ENCODE measurements around the gene ANKS1B. TPM values are rescaled to one million over a fixed set of nuclear protein-coding genes. Genes with fewer than 3 reads are reported as not detected.

Gene ANKS1B
- total RNA-seq, 1 experiment from 2014 or later, result 0.54 TPM

DNA sequence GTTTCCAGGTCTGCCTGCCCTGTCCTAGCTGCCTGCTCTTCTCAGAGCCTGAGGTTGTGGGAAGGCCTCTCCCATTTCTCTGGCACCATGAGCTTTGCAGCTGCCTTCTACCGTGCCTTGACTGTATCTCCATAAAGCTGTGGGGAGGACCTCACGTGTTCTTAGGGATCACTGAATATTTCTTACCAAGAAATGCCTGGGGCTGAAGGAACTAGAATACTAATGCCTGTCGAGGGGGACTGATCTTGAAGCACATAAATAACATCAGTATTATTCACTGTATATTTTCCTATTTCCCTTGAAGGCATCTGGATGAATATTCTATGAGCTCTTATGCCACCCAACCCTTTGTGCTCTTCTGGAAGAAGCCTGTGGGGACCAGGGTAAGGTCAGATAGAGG is 1236.3 kb downstream of the ANKS1B start:
- no peak overlapping the region for H3K9ac ChIP-seq (ENCODE audit: low read length)
- ChIA-PET RAD21 (ENCODE audit: low non-redundant PET in 1 of 2, low total read pairs in 2 of 2, uncharacterized antibody in 2 of 2, unreplicated experiment in 2 of 2) (no interaction called here), POLR2A (no interaction called here), CTCF (no interaction called here)
- H3K4me3 ChIP-seq (replicated peaks in 1 of 2; ENCODE audit: low read depth in 1 of 2, low read length in 2 of 2), result no peak overlapping the region
- DNase-seq (ENCODE audit: low read depth, low spot score), result no peak
- no peak overlapping the region for H2AFZ ChIP-seq (ENCODE audit: low read depth, low read length, poor library complexity, severe bottlenecking)
- H3K36me3 ChIP-seq (ENCODE audit: control insufficient read depth in 1 of 2, insufficient read depth in 2 of 2, low read length in 2 of 2), result no peaks in the 10 kb centered on the region
- TF ChIP-seq EZH2phosphoT487 (IDR thresholded peaks at IDR 0.05; ENCODE audit: borderline replicate concordance) (no peak), YY1 (IDR thresholded peaks at IDR 0.05; ENCODE audit: extremely low read depth, insufficient replicate concordance, low read depth, low read length) (no peak)
- no peaks in the 10 kb centered on the region for H3K9me2 ChIP-seq (ENCODE audit: insufficient read depth)
- no peak overlapping the region for H3K4me2 ChIP-seq (ENCODE audit: low read length)
- H3K27me3 ChIP-seq (ENCODE audit: insufficient read depth, low read length), result peaks cover 9% of the 10 kb centered on the region; the same call in 1 of the 2 replicates
- no peaks in the 10 kb centered on the region for H4K20me1 ChIP-seq (ENCODE audit: insufficient read depth)
- H3K4me1 ChIP-seq (ENCODE audit: control insufficient read depth in 1 of 2, insufficient read depth in 2 of 2, low read length in 2 of 2), result no peaks in the 10 kb centered on the region
- no TSS peak for BruUV-seq (replicated peaks)
- no peak overlapping the region for H3K27ac ChIP-seq (ENCODE audit: low read depth, low read length)
- intact Hi-C loops (cut with micrococcal nuclease), result no loop called here
- no peaks in the 10 kb centered on the region for H3K79me2 ChIP-seq (ENCODE audit: insufficient read depth, low read length)
- no peaks in the 10 kb centered on the region for H3K9me3 ChIP-seq (ENCODE audit: control insufficient read depth in 1 of 2, insufficient read depth in 1 of 2, low read depth in 1 of 2, low read length in 2 of 2)
- no peak for ATAC-seq

DNA sequence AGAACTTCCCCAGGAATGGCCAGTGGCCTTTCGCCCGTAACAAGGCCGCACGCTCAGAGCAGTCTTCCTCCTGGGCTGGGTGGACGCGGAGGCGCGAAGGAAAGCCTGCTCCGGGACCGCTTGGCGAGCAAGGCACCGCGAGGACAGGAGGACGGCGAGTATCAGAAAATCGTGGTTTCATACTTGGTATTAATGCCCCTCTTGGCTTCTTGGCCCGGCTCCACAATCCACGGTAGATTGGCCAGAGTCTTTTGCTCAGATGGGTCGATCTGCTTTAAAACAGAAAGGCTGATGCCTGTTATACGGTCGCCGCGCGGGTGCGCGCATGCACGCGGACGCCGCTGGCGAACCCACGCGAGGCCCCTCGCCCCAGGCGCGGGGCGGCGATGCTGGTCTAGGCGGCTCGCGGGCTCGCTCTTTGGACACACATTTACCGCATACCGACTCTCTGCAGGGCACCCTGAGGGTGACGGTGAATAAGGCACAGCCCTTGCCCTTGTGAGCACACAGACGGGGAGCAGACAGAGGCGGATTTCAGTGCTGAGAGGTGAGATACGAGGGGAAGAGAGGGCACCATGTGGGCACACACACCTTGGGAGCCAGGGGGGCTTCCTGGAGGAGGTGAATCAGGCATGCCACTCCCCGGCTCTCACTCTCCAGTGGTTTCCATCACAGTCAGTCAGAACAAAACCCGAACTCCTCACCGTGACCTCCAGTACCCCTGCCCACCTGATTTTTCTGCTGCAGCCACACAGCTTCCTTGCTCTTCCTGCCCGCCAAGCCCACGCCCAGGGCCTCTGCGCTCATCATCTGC is 1239.0 kb downstream of the ANKS1B start:
- Histone ChIP-seq H3K9me2 (ENCODE audit: insufficient read depth) (no peaks in the 10 kb centered on the region), H3K27me3 (ENCODE audit: insufficient read depth, low read length) (peaks cover 22% of the 10 kb centered on the region; the same call in 1 of the 2 replicates), H3K36me3 (ENCODE audit: control insufficient read depth in 1 of 2, insufficient read depth in 2 of 2, low read length in 2 of 2) (no peaks in the 10 kb centered on the region), H3K27ac (ENCODE audit: low read depth, low read length) (no peak overlapping the region), H3K4me1 (ENCODE audit: control insufficient read depth in 1 of 2, insufficient read depth in 2 of 2, low read length in 2 of 2) (no peaks in the 10 kb centered on the region), H2AFZ (ENCODE audit: low read depth, low read length, poor library complexity, severe bottlenecking) (no peak overlapping the region), H3K4me3 (replicated peaks in 1 of 2; ENCODE audit: low read depth in 1 of 2, low read length in 2 of 2) (no peak overlapping the region), H3K79me2 (ENCODE audit: insufficient read depth, low read length) (no peaks in the 10 kb centered on the region), H4K20me1 (ENCODE audit: insufficient read depth) (no peaks in the 10 kb centered on the region), H3K9me3 (ENCODE audit: control insufficient read depth in 1 of 2, insufficient read depth in 1 of 2, low read depth in 1 of 2, low read length in 2 of 2) (no peaks in the 10 kb centered on the region), H3K4me2 (ENCODE audit: low read length) (no peak overlapping the region), H3K9ac (ENCODE audit: low read length) (no peak overlapping the region)
- no peak for TF ChIP-seq EGR1 (IDR thresholded peaks at IDR 0.05; ENCODE audit: low read depth)
- no peak for TF ChIP-seq EZH2phosphoT487 (IDR thresholded peaks at IDR 0.05; ENCODE audit: borderline replicate concordance)
- no peak for TF ChIP-seq YY1 (IDR thresholded peaks at IDR 0.05; ENCODE audit: extremely low read depth, insufficient replicate concordance, low read depth, low read length)
- no peak for TF ChIP-seq JUND (IDR thresholded peaks at IDR 0.05)
- TF ChIP-seq, protein P1, sequence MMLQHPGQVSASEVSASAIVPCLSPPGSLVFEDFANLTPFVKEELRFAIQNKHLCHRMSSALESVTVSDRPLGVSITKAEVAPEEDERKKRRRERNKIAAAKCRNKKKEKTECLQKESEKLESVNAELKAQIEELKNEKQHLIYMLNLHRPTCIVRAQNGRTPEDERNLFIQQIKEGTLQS (IDR thresholded peaks at IDR 0.05), result no peak
- TF ChIP-seq TCF7L2 (IDR thresholded peaks at IDR 0.05; ENCODE audit: borderline replicate concordance, extremely low read depth, insufficient read depth, insufficient read length), result no peak
- TF ChIP-seq CEBPB (IDR thresholded peaks at IDR 0.05; ENCODE audit: low read depth), result no peak
- no peak for TF ChIP-seq RAD21 (IDR thresholded peaks at IDR 0.05; ENCODE audit: low read depth)
- TF ChIP-seq SIN3A (IDR thresholded peaks at IDR 0.05; ENCODE audit: low read depth), result no peak
- TF ChIP-seq, protein P2, sequence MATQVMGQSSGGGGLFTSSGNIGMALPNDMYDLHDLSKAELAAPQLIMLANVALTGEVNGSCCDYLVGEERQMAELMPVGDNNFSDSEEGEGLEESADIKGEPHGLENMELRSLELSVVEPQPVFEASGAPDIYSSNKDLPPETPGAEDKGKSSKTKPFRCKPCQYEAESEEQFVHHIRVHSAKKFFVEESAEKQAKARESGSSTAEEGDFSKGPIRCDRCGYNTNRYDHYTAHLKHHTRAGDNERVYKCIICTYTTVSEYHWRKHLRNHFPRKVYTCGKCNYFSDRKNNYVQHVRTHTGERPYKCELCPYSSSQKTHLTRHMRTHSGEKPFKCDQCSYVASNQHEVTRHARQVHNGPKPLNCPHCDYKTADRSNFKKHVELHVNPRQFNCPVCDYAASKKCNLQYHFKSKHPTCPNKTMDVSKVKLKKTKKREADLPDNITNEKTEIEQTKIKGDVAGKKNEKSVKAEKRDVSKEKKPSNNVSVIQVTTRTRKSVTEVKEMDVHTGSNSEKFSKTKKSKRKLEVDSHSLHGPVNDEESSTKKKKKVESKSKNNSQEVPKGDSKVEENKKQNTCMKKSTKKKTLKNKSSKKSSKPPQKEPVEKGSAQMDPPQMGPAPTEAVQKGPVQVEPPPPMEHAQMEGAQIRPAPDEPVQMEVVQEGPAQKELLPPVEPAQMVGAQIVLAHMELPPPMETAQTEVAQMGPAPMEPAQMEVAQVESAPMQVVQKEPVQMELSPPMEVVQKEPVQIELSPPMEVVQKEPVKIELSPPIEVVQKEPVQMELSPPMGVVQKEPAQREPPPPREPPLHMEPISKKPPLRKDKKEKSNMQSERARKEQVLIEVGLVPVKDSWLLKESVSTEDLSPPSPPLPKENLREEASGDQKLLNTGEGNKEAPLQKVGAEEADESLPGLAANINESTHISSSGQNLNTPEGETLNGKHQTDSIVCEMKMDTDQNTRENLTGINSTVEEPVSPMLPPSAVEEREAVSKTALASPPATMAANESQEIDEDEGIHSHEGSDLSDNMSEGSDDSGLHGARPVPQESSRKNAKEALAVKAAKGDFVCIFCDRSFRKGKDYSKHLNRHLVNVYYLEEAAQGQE (IDR thresholded peaks at IDR 0.05; ENCODE audit: low read depth), result no peak
- TF ChIP-seq SP1 (IDR thresholded peaks at IDR 0.05; ENCODE audit: low read depth), result no peak
- no peak for TF ChIP-seq EZH2 (IDR thresholded peaks at IDR 0.05)
- no peak for TF ChIP-seq ELF1 (IDR thresholded peaks at IDR 0.05; ENCODE audit: borderline replicate concordance, low read depth)
- TF ChIP-seq, protein P3, sequence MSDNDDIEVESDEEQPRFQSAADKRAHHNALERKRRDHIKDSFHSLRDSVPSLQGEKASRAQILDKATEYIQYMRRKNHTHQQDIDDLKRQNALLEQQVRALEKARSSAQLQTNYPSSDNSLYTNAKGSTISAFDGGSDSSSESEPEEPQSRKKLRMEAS (IDR thresholded peaks at IDR 0.05), result no peak
- no peak for TF ChIP-seq ZFX (IDR thresholded peaks at IDR 0.05)
- TF ChIP-seq POLR2AphosphoS5 (IDR thresholded peaks at IDR 0.05; ENCODE audit: low read depth, low read length), result no peak
- TF ChIP-seq ZNF274 (IDR thresholded peaks at IDR 0.05; ENCODE audit: low read depth, low read length), result no peak
- no peak for TF ChIP-seq CBX3 (IDR thresholded peaks at IDR 0.05; ENCODE audit: low read depth)
- TF ChIP-seq POLR2A (IDR thresholded peaks at IDR 0.05; ENCODE audit: borderline replicate concordance, extremely low read depth, insufficient read depth, insufficient read length), result no peak
- ChIA-PET POLR2A (no interaction called here), RAD21 (ENCODE audit: low non-redundant PET in 1 of 2, low total read pairs in 2 of 2, uncharacterized antibody in 2 of 2, unreplicated experiment in 2 of 2) (no interaction called here), CTCF (no interaction called here)
- BruUV-seq (replicated peaks), result no TSS peak
- no peak for ATAC-seq
- intact Hi-C loops (cut with micrococcal nuclease), result no loop called here
- no peak for DNase-seq (ENCODE audit: low read depth, low spot score)

Data from HCT116 (cell line).